HG03108 (cell line): ENCODE data around the gene CEP112.

Experiments used
- ATAC-seq: cut with Tn5 transposase; IDR thresholded peaks from one replicate; pipeline ENCODE4 v1.9.1; 2021; ENCODE audit warnings: moderate library complexity; ENCODE audit not compliant: unreplicated experiment

Gene CEP112

DNA sequence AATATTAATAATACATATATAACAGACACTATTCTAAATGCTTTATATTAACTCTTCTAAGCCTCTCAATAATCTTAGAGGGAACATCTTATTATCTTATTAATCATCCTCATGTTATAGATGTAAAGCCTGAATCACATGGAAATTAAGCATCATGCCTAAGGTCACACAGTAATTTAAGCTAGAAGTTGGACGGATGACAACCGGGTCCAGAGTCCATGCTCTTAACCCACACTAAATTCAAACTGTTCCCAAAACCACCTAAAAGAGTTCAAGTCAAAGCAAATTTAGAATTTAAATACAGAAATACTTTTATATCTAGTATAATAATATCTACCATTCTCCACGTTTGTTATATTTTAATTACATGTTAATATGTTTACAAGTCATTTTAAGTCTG lies 193.3 kb downstream of the CEP112 start:
- ATAC-seq = no peak

DNA sequence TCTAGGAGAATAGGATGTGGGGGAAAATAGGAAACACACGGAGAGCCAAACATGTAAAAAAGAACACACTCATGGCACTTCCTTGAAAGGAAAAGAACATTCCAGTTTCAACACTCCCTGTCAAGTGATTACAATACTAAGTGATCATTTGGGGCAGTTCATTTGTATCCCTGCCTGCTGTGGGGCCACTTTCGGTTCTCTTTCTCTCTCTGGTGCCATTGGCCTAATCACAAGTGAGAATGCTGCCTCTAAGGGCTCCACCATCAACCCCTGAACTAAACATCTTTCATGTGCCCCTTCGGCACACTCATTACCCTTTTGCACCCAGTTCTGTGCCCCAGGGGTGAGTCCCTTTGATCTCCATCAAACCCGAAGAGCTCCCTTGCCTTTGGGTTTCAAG lies 197.3 kb downstream of the CEP112 start:
- ATAC-seq = no peak

DNA sequence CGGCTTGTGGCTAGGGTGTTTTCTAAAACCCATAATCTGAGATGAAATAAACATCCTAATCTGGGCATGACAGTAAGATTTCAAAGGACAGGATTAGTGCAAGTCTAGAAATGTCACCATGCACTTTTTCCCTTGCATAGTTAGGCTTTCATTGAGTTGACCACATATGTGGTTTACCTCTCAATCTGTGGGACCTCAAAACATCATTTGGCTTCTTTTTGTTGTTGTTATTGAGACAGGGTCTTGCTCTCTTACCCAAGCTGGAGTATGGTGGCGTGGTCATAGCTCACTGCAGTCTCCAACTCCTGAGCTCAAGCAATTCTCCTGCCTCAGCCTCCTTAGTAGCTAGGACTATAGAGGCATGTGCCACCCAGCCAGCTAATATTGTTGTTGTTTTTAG lies 197.8 kb downstream of the CEP112 start:
- no peak for ATAC-seq

DNA sequence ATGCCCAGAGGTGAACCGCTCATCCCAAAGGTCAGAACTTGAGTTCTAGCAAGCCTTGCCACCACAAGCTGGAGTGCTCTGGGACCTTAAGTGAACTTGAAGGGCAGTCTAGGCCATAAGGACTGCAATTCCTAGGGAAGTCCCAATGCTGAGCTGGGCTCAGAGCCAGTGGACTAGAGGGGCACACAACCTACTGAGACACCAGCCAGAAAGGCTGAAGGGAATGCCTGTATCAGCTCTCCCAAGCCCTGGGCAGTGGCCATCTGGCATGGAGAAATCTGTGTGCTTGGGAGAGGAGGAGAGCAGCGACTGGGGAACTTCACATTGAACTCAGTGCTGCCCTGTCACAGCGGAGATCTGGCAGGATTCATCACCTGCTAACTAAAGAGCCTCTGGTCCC lies 201.3 kb downstream of the CEP112 start:
- no peak for ATAC-seq

DNA sequence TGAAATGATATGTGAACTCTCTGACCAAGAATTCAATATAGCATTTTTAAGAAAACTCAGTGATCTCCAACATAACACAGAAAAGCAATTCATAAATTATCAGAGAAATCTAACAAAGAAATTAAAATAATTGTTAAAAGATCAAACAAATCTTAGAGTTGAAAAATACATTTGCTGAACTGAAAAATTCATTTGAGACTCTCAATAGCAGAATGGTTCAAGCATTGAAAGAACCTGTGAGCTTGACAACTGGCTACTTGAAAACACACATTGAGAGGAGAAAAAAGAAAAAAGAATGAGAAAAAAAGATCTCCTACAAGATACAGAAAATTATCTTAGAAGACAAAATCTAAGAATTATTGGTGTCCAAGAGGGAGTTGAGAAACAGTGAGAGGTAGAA lies 203.5 kb downstream of the CEP112 start:
- ATAC-seq = no peak

DNA sequence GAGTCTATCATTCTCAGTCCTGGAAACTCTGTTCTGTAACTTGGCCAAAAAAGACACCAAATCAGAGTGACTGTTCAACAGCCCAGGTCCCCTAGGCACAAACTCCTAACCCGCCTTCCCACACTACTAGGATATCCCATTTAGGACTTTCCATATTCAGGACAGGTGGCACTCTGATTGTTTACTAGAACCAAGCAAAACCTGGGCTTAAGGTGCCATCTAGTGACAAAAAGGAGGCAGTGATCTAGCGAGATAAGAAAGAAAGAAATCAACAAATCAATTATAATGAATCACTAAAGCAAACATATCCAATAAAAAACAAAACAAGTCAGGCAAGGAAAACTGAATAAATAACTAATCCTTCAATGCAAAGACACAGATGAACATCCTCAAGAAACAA lies 203.9 kb downstream of the CEP112 start:
- ATAC-seq = no peak

DNA sequence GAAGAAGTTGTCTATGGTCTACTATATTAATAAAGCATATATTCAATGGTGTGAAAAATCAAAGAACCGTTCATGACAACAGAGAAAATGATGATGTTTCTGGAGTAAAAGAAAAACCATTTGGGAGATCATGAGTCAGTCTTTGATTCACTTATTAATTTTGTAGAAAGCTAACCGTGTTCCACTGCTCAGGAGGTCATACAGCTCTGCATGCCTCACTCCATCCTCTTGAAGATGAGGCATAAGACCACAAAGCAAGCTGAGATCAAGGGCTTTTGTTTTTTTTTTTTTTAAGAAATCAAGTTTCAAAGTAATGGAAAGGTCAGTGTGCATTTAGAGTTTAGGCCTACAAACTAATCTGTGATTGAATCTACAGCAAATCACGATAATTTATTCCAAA lies 206.4 kb downstream of the CEP112 start:
- no peak for ATAC-seq

DNA sequence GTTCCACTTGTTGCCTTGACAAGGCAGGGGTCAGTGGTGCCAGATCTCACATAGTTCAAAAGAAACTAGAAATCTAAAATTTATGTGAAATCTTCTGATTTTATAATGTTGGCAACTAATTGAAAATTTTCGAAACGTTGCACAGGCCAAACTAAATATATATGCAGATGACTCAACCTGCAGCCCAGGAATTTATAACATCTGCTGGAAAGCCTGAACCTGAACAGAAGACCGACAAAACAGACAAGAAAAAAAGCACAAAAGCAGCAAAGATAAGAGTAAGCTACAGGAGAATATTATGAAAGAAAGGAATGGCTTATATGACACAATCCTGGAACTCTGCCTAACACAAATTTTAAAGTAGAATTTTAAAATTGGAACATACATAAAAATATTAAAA lies 207.6 kb downstream of the CEP112 start:
- no peak for ATAC-seq

DNA sequence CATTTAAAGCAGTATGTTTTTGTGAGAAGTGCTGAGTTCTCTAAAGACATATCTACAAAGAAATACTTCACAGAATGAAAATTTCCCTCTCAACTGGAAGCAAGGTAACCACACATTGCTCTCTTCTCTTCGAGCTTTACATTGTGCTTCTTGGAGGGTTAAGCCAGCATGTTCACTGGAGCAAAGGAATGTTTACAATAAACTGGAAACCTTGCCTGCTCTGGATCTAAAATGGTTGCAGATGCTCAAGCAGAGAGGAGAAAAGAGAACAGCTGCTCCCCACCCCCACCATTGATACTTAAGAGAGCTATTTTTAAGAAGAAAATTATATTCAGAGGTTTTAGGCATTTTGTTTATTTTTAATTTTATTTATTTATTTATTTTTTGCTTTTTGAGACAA lies 213.1 kb downstream of the CEP112 start:
- ATAC-seq = no peak

DNA sequence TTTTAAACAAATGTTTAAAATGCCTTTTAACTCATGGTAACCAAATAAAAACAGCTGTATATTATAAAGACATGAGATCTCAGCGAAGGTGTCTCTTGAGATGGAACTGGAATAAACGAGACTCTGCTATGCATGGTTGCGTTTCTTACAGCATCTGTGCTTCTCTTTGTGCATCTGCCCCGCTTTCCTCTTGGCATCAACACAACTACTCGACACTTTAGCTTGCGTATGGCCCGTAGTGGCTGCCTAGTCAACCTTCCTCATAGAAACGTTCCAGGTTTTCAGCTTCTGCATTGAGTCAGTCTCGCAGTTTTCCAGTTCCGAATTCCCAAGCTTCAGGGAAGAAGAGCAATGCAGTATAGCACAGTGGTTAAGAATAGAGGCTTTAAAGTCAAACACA lies 214.9 kb downstream of the CEP112 start:
- no peak for ATAC-seq

DNA sequence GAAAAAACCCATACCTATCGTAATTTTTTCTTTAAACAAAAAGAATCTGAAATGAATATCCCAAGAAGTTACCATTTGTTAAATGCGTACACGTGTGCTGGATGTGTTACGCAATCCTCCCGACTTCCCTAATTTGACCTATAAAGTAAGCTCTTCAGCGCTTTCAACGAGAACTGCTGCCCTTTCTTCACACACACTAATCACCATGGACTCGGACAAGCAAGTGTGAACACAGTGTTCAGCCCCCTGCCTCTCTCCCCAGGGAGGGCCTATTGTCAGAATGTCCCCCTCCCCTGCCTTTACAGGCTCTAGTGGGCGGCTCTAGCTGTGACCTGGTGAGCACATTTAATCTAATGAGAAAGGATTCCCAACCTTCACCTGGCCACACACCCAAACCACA lies 216.1 kb downstream of the CEP112 start:
- ATAC-seq = no peak

DNA sequence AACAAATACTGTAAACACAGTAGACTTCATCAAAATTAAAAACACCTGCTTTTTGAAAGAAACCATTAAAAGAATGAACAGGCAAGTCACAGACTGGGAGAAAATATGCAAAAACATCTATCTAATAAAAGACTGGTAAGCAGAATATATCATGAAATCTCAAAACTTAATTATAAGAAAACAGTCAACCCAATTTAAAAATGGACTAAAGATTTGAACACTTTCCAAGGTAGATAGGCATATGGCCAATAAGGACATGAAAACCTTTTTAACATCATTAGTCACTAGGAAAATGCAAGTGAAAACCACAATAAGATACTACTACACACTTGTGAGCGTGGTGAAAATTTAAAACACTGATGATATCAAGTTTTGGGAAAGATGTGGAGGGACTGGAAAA lies 218.7 kb downstream of the CEP112 start:
- ATAC-seq = no peak

DNA sequence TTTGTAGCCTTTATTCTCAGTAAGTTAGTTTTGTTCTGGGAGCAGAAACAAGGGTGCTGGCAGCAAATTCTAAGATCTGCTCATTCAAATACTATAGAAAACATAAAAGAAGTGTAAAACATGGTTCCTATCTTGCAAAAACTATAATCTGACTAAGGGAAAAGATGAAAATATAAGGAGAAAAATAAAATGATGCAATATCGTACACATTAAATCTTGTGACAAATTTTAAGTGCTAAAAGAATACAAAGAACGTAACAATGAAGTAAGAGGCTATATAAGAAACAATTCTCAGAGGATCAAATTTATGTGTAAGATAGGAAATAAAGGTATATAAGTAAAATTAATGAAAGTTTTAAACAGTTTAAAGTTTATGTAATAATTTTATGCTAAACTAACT lies 224.6 kb downstream of the CEP112 start:
- no peak for ATAC-seq

DNA sequence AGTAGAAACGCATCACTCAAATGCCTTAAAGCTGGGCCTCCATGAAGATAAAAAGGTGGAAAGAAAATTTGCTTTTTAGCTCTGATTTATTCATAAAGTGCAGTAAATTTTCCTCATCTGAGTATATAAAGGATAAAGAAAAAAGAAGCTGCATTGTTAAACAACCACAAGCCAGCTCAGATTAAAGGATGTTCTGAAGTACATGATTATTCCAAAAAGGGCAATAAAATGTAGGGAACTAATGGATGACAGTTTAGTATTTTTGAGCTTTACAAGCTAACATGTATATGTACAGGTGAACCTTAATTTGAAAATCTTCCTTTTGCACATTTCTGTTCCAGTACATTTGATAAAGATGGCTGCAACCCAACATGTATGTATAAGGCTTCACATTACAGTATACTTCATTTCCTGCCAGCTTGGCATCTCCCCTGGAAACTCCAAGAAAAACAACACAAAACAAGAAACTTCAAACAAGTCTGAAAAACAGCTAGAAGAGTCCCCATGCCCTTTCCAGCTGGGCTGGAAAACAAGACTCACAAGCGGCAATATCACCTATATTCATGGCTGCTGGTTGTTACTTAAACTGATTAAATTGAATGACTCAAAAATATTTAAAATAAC lies 225.7 kb downstream of the CEP112 start:
- no peak for ATAC-seq

DNA sequence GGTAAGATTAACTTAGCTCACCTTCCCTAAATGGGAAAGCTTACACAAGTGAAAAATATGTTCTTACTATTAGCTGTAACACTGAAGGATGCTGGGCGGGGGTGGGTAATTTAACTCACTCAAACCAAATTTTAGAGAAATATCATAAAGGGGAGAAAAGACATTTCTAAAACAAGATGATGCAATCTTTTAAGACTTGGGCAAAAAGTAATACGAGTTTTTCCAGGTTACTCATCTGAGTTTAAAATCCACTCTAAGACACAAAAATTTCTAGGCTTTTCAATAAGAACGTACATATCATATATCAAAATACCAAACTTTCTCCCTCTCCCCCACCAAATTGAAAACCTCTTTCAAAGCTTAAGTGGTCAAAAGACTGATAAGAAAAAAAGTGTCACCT lies 228.8 kb downstream of the CEP112 start:
- no peak for ATAC-seq

DNA sequence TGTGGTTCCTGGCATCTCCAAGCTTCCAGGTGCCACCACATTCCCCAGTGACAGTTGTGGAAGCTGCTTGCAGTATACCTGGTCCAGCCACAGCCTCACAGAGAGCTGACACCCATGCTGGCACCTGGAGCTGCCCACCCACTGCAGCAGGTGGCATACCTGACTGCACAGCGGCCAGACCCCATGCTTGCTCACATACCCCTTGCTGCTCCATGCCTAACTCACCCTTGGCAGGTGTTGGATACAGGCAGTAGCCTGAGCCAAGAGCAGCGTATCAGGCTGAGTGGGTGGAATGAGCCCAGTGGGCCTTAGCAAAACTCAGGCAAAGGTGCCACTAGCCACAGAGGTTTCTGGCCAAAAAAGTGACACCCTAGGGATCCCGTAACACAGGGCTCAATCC lies 232.3 kb downstream of the CEP112 start:
- ATAC-seq = no peak

DNA sequence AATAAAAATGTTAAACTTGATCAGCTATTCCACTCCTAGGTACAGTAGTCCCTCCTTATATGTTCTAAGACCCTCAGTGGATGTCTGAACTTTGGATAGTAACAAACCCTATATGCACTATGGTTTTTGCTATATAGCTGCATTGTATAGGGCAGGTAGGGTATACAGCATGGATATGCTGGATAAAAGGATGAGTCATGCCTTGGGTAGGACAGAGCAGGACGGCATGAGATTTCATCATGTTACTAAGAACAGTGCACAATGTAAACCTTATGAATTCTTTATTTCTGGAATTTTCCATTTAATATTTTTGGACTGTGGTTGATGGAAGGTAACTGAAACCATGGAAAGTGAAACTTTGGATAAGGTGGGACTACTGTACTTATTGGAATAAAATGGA lies 235.1 kb downstream of the CEP112 start:
- no peak for ATAC-seq

DNA sequence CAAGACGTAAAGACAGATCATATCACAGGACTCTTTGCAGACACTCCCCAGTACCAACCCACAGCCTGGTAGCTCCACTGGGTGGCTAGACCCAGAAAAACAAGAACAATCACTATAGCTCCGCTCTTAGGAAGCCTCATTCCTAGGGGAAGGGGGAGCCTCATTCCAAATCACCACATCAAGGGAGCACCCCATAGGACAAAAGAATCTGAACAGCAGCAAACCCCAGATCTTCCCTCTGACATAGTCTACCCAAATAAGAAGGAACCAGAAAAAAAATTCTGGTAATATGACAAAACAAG lies 237.8 kb downstream of the CEP112 start:
- no peak for ATAC-seq

DNA sequence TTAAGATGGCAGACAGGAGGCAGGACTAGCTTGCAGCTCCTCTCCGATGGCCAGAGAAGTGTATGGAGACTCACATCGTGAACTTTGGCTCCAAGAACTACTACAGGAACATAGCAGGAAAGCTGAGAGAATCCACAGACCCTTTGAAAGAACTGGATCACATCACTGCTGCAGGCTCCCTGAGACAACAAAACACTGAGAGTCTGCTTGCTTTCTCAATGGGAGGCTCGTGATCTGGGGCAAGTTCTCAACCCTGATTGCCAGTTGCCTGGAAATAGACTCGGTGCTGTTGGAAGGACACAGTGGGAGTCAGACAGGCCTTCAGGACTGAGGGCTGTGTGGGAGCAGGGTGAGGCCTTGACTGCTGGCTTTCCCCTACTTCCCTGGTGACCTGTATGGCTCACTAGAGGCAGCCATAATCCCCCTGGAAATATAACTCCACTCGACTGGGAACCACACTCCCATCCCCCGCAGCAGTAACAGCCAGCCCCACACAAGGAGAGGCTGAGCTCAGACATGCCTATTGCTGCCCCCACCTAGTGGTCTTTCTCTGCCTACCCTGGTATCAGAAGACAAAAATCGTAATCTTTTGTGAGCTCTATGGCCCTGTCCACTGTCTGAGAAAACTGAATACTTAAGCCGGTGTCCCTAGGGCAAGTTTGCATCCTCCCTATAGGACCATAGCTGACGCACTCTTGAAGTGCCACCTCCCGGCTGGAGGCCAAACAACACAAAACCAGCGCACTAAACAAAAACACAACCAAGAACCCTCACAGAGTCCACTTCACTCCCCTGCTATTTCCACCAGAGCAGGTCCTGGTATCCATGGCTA lies 238.4 kb downstream of the CEP112 start:
- ATAC-seq = no peak

DNA sequence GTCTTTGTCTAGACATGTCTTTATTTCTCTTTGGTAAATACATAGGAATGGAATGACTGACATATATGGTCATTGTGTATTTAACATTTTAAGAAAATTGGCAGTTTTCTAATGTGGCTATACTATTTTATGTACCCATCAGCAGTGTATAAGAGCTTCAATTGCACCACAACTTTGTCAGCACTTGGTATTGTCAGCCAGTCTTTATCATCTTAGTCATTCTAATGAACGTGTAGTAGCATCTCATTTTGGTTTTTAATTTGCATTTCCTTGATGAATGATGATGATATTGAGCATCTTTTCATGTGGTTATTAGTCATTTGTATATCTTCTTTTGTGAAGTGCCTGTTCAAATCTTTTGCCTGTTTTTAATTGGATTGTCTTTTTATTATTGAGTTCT lies 239.3 kb downstream of the CEP112 start:
- ATAC-seq = no peak

DNA sequence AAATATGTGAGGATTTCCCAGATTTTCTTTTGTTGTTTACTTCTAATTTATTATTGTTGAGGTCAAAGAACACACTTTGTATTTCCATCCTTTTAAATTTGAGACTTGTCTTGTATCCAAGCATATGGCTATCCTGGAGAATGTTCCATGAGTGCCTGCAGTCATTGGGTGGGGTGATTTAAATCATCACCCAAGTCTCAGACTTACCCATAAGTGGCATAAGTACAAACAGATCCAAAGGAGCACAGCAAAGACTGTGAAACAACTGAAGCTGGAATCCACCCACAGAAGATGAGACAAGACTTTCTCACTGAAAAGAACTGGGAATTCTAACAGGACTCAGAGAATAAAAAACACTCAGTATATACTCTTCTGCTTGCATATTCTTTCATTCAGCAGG lies 239.9 kb downstream of the CEP112 start:
- no peak for ATAC-seq

DNA sequence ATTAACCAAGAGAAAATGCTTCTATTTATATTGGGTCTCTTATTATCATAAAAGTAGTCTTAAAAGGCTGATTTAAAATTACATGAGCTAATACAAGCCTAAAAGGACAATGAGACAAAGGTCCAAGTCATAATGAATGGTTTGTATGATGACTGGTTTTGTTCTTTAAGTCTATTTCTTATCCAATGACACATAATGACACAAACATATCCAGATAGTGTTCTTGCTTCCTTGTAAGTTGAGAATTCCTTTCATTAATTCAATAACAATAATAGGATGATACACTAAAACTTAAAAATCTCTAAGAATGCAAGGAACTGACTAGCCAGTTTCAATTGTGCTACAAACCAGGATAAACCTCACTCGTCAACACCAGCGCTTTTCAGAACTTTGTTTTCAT lies 244.1 kb downstream of the CEP112 start:
- ATAC-seq = no peak

DNA sequence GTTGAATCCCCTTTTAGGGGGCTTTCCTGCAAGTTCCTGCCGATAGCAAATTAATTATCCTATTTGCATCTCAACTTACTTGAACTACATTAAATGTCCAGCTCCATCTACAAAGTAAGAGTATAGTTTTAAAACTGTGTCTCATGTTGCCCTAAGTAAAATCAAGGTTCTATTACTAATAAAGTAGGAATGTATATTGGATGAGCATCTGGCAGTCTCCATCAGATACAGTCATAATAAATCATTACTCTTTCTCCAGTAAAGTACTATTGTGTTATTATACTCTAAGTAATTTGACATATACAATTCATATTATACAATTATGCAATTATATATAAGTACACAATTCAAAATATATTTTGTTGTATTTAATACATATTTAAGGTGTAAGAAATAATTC lies 249.3 kb downstream of the CEP112 start:
- no peak for ATAC-seq
